Epidermal melanocyte (primary cell): ENCODE results near the gene JMJD8.
A peak's percentile ranks its signal among the peaks of the same experiment; 100 is the strongest.
"Not testable (repeated sequence)": the region's sequence is repeated elsewhere in the genome, so short reads cannot be mapped to it uniquely, and the experiment has no call there.

ENCODE experiments used
- DNase-seq: peaks from one replicate; pipeline ENCODE4 v3.0.0; 2011; ENCODE audit warnings: low spot score; ENCODE audit not compliant: insufficient read length

JMJD8 gene

DNA sequence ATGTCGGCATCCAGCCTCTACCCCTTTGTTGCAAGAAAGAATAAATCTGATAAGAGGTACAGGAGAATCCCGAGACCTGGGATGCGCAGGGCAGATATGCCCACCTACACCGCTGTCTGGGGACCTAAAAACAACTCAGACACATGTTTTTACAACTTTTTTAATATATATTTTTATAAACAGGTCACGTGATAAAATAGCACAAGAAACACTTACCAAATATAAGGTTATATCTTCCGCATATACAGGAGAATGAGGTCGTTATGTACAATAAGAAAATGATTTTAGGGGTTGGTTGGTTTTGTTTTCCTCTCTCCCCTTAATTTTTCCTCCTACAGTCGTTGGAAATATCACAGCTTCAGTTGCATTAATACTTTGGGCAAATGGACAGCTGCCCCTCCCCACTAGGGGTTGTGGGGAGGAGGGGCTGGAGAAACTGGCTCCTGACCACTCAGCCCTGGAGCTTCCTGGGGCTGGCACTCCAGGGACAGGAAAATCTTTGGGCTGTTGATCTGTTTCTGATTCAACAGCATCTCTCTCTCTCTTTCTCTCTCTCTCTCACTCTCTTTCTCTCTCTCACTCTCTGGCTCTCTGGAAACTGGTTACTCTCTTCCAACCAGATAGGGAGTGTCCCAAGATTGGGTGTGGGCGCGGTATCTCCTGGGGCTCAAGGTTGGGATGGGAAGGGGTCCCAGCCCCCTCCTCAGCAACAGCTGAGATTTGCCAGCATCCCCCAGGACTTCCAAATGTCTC is 8.4 kb upstream of the JMJD8 start:
- peak; percentile 16 for DNase-seq

GRCh38 chr16:691242-691641 is 7.1 kb upstream of the JMJD8 start:
- DNase-seq, result not testable (repeated sequence)

DNA sequence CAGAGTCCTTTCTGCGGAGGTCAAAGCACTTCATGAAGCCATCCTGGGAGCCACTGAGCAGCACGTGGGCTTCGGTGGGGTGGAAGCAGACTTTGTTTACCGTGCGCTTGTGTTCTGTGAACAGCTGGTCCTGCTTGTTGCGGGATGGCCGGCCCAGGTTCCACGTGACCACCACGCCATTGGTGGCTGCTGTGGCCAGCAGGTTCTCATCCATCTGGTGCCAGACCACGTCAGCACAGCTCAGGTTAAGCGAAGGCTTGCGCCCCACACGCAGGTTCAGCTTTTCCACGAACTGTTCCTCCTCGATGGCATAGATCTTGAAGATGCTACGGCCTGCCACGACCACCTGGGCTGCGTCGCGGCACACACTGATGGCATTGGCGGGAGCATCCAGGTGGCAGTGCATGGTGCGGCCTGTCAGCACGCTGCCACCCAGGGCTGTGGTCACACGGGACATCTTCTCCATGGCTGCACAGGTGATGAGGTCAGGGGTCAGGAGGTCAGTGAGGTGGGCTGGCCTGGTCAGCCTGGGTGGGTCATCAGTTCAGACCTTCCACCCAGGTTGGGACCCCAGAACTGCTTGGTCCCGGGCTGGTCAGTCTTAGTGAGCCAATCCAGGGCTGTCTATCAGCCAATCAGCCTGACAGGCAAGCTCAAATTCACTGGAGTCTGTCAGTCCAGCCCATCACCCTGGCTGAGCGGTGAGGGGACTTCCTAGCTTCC is 5.2 kb upstream of the JMJD8 start:
- DNase-seq, result no peak

GRCh38 chr16:687499-687898 is 3.4 kb upstream of the JMJD8 start:
- DNase-seq, result no peak

GRCh38 chr16:686459-687260 is 2.5 kb upstream of the JMJD8 start:
- no peak for DNase-seq

DNA sequence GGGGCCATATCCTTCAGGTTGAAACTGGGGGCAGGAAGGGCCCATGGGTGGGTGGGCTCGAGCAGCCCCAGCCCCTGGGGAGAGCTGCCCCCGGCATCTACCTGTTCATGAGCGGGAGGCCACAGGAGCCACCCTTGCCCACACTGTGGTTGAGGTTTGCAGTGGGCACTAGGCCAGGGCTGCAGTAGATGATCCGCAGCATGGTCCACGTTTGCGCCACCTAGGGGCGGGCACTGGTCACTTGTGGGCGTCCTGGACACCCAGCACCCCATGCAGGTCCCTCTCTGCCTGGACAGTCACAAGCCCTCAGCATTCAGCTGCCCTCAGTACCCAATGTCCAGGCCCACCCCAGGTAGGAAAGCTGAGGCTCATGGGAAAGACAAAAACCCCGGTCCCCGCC is 1.8 kb upstream of the JMJD8 start:
- DNase-seq, result no peak

GRCh38 chr16:684961-685696 is 995 bp upstream of the JMJD8 start:
- no peak for DNase-seq

DNA sequence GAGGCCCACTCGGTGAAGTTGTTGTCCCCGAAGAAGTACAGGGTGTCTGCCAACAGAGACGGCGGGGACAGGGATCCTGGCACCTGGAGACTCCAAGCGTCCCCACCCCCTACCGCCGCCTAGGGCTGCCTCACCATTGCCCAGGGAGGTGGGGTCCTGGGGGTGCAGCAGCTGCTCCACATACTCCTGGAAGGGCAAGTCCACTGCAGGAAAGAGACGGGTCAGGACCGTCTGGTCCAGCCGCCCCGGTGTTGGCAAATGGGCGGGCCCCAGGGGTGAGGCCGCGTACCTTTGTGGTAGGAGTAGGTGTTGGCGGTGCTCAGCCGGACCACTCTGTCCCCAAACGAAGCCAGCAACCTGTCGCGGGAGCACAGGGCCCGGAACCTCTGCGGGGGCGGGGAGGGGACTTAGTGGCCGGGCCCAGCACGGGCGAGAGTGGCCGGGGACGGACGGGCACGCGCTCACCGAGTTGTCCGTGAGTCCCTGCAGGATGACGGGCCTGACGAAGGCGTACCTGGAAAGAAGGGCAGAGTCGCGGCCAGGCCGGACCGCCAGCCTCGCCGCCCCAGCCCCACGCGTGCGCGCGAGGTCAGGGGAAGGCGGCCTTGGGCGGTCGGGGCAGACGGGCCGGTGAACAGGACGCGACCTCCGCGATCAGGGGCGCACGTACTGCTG is 601 bp downstream of the JMJD8 start:
- no peak for DNase-seq

GRCh38 chr16:682493-683395 is 1.4 kb downstream of the JMJD8 start:
- no peak for DNase-seq

- DNase-seq, result no peak
Observed at GRCh38 chr16:681746-682427, 2.2 kb downstream of the JMJD8 start.

GRCh38 chr16:680967-681745 is 3.0 kb downstream of the JMJD8 start:
- DNase-seq, result no peak

GRCh38 chr16:680625-680945 is 3.5 kb downstream of the JMJD8 start:
- no peak for DNase-seq

GRCh38 chr16:679814-680624 is 4.1 kb downstream of the JMJD8 start, which contains the start of gene STUB1:
STUB1 (plus strand) TSS chr16:680410; CDS start chr16:680526, 116 bp downstream.
- DNase-seq, result no peak

GRCh38 chr16:678858-679813 is 5.0 kb downstream of the JMJD8 start:
- no peak for DNase-seq

DNA sequence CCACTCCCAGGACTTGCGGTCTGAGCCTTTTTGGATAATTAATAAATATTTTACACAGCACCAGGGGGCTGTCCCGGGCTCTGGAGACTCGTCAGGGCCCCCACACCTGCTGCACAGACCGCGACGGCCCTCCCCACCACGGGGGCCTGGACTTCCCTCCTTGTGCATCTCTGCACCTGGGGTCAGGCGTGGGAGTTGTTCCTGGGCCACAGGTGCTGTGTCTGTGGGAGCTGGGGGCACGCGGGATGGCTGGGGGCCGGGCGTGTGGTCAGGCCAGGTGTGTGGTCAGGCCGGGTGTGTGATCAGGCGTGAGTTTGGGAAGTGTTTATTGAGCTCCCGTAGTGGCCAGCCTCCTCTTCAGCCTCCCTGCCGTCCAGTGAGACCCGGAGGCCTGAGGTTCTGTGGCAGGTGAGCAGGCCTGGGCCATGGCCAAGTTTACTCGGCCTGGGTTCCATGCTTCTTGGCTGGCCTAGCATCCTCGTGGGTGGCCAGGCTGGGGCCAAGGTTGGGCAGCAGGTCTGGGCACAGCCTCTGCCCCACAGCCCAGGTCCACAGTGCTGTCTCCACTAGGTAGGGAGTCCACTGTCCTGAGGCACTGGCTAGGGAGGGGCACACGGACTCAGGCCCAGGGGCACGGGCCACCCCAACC is 5.8 kb downstream of the JMJD8 start:
- DNase-seq, result no peak
